Mammary epithelial cell (primary cell): ENCODE data around the gene PLEKHM3.

Experiments
- EZH2 ChIP-seq: IDR thresholded peaks from 2 replicates; pipeline ENCODE4 v1.6.1; 2012; ENCODE audit warnings: low read length, inconsistent platforms, borderline replicate concordance
- TF ChIP-seq, protein P1 (sequence below), 2 donors: IDR thresholded peaks in 1 of 2; conservative IDR thresholded peaks in 1 of 2; 2 replicates each; pipeline ENCODE4 v1.5.1; 2011 to 2012; ENCODE audit warnings: inconsistent platforms in 2 of 2, low read length in 2 of 2, mild to moderate bottlenecking in 2 of 2, control low read depth in 1 of 2, low read depth in 1 of 2; ENCODE audit not compliant: insufficient read depth in 1 of 2; ENCODE audit errors: extremely low read depth in 1 of 2

DNA sequence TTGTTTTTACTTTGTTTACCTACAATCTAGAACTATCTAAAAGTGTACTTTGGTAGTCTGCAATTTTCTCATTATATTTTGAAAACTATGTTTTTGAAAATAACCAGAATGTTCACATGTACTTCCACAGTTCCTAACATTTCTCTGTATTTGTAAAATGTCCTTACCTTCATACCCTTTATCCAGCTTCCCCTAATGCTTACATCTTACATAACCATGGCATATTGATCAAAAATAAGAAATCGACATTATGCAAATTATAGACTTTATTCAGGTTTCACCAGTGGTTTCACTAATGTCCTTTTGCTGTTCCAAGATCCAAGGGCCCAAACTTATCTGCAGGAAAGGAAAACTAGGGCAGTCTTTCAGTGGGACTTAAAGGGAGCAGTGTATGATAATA lies 114.1 kb downstream of the PLEKHM3 start:
- TF ChIP-seq, protein P1, sequence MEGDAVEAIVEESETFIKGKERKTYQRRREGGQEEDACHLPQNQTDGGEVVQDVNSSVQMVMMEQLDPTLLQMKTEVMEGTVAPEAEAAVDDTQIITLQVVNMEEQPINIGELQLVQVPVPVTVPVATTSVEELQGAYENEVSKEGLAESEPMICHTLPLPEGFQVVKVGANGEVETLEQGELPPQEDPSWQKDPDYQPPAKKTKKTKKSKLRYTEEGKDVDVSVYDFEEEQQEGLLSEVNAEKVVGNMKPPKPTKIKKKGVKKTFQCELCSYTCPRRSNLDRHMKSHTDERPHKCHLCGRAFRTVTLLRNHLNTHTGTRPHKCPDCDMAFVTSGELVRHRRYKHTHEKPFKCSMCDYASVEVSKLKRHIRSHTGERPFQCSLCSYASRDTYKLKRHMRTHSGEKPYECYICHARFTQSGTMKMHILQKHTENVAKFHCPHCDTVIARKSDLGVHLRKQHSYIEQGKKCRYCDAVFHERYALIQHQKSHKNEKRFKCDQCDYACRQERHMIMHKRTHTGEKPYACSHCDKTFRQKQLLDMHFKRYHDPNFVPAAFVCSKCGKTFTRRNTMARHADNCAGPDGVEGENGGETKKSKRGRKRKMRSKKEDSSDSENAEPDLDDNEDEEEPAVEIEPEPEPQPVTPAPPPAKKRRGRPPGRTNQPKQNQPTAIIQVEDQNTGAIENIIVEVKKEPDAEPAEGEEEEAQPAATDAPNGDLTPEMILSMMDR (conservative IDR thresholded peaks at IDR 0.05 in 1 of 2, IDR thresholded peaks at IDR 0.05 in 1 of 2; ENCODE audit: extremely low read depth in 1 of 2, insufficient read depth in 1 of 2, low read depth in 1 of 2, low read length in 2 of 2): no peak
- no peak for TF ChIP-seq EZH2
